Cardiac septum (tissue), 1 donor: ENCODE measurements around the gene GSG1. TPM values are rescaled to one million over a fixed set of nuclear protein-coding genes. Genes with fewer than 3 reads are reported as not detected.
A peak's percentile ranks its signal among the peaks of the same experiment; 100 is the strongest.
"Not testable (repeated sequence)": the region's sequence is repeated elsewhere in the genome, so short reads cannot be mapped to it uniquely, and the experiment has no call there.

Experiments
- DNase-seq: peaks from one replicate; pipeline ENCODE4 v3.0.0-alpha.2; 2020; ENCODE audit warnings: low spot score
- intact Hi-C: fragments of 100-400 bp; cut with DNase I; formaldehyde crosslinking; loops from one replicate; pipeline ENCODE4 v1.14.0; 2022
- total RNA-seq: library from RNA; stranded (reverse); fragmentation: NEBNext Ultra II Directional; extraction: Animal tissue kit (Norgen Biotek cat#: 25700); gene quantifications from one replicate; pipeline ENCODE4 v1.2.1, GENCODE V29; 2021
- donor health status: DM: no; HTN: no; CAD: no.

The GSG1 gene
- total RNA-seq, 1 donor from 2014 or later: not detected

GRCh38 chr12:13073173-13073572 is 30.3 kb downstream of the GSG1 start:
- intact Hi-C loops: no loop called here
- DNase-seq: no peak

DNA sequence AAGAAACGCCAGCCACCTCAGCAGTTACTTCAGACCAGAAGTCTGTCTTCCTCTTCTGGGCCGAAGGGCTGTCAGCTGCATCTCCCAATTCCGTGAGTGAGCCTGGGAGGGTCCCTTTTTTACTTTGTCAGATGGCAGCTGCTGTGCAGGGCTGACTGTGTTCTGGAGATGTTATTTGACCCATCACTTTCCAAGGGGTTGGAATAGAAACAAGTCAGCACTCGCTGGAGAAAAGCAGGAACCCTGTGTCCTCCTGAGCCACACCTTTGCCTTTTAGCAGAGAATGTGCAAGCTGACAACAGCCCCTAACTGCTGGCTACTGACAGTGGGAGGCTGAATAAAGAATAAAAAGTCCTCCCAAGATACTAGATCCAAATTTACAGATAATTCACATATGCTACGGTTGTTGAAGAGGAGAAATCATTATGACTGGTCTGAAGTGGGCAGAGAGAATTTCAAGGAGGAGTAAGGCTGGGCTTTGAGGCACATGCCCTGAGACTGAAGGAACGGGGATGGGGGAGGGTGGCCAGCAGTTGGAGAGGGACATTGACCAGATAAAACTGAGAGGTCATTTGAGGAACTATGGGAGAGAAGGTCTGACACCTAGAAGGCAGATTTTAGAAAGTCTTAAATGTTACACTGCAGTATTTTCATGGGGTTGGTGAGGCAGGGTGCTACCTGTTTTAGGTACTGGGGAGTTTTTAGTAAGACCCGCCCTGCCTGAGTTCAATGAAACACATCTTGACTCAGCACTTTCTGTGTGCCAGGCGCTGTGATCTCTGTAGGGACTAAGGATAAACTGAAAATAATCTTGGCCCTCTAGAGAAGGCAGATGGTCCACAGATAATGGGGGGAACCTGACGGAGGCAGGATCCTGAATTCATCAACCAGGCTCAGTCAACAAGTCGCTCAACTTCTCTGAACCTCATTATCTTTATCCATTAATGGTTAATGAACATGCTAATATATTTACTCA is 31.9 kb downstream of the GSG1 start:
- DNase-seq: no peak
- intact Hi-C loops: no loop called here

DNA sequence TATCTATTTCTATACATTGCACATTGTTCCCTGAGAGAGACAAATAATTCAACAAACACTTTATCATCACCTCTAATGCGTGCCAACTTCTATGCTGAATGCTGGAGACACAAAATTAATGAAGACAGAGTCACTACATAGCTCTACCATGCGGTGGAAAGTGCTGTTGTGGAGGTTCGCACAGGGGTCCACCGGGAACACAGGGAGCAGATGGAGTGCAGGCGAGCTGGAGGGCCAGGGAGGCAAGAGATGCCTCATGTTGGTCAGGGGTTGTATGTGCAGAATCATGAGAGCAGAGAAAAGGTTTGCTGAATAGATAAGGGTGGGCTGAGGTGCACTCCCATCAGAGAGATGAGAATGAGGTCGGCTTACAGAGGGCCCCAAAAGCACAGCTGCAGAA is 34.1 kb downstream of the GSG1 start:
- no peak for DNase-seq
- intact Hi-C loops: no loop called here

- DNase-seq: no peak
- intact Hi-C loops: no loop called here
These were observed 36.1 kb downstream of the GSG1 start for GRCh38 chr12:13067322-13067721.

GRCh38 chr12:13066459-13066858 is 37.0 kb downstream of the GSG1 start:
- intact Hi-C loops: no loop called here
- no peak for DNase-seq

GRCh38 chr12:13066014-13066413 is 37.5 kb downstream of the GSG1 start:
- no peak for DNase-seq
- intact Hi-C loops: no loop called here

DNA sequence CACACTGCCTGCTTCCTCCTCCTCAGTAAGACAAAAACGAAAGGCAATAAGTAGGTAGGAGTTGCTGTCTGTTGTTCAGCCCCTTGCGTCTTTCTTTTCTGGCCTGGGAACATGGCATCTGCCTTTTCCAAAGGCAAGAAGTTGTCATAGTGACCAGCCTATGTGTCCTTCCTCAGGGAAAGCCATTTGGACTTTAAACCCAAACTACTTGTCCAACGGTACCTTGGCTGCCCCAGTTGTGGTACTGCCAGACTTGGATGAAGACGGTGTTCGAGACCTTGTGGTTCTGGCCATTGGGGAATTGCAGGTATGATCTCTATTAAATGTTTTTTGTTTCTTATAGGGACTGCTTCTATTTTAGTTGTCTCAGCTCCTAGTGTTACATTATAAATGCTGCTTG is 40.8 kb downstream of the GSG1 start:
- intact Hi-C loops: no loop called here
- no peak for DNase-seq

GRCh38 chr12:13061377-13061776 is 42.1 kb downstream of the GSG1 start:
- intact Hi-C loops: no loop called here
- no peak for DNase-seq

- intact Hi-C loops: no loop called here
- no peak for DNase-seq
These were observed 42.9 kb downstream of the GSG1 start for GRCh38 chr12:13060581-13060980.

- intact Hi-C loops, DNase-seq: not testable (repeated sequence)
These were observed 49.9 kb downstream of the GSG1 start for GRCh38 chr12:13053617-13054016.

DNA sequence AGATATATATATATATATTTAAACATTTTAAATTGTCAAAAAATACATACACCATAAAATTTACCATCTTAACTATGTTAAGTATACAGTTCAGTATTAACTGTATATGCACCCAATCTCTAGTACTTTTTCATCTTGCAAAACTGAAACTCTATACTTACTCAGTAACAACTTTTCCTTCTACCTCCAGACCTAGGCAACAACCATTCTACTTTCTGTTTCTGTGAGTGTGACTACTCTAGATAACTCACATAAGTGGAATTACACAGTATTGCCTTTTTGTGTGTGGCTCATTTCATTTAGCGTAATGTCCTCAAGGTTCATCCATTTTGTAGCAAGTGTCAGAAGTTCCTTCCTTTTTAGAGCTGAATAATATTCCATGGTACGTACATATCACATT is 51.0 kb downstream of the GSG1 start:
- intact Hi-C loops: no loop called here
- DNase-seq: no peak

DNA sequence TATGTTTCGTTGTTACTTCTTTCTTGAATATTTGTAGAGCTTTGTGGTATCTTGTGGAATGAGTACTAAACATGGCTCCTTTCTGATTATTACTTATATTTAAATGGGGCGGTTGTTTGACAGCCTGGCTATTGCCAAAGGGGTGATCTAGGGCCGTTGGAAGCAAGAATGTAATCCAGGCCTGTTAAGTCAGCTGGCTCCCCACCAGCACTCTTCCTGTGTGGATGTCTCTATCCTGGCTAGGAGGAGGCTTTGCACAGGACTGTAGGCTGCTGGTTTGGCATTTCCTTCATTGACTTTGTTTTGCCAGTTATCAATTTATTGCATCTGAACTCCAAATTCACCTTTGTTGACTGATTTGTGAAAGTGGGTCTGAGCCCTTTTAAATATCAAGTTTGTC is 53.7 kb downstream of the GSG1 start:
- intact Hi-C loops: no loop called here

GRCh38 chr12:13046964-13047363 is 56.5 kb downstream of the GSG1 start:
- intact Hi-C loops: no loop called here
- DNase-seq: no peak

More for the DNA sequence above, 53.7 kb downstream of the GSG1 start:
- no peak for DNase-seq

DNA sequence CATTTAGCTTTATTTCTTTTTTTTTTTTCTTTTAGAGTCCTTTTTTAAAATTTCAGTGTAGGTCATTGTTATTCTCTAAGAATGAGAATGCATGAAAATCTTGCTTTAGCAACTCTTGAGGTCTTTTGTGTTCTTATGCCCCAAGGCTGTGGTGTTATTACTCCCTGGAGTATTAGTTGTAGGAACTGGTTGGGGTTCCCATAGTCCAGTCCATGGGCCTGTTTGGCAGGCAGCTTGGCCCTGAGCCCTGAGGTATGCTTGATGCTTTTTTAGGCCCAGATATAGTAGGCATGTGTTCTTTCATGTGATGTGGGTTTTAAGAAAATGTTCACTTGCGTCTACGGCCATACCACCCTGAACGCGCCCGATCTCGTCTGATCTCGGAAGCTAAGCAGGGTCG is 57.7 kb downstream of the GSG1 start:
- no peak for DNase-seq
- intact Hi-C loops: no loop called here

DNA sequence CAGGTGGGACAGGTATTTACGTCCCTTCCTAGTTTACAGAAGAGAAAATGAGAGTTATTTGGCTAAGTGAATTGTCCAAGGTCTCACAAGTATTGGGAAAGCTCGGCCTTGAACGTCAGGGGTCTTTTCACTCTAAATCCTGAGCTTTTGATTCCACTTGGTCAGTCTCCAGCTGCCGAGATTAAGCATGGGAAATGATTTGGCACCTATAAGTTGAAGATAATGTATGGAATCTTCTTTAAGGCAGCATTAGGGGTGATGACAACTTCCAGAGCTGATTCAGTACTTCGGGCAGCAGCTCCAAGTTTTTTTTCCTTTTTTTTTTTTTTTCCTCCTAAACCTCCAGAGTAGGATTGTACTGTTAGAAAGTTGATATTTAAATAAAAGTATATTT is 58.6 kb downstream of the GSG1 start:
- DNase-seq: no peak
- intact Hi-C loops: no loop called here

- intact Hi-C loops: no loop called here
These were observed 59.2 kb downstream of the GSG1 start, which contains the start of gene FAM234B for GRCh38 chr12:13044002-13044905. Gene FAM234B (plus strand): TSS chr12:13044381. CDS start chr12:13044404, 23 bp downstream.

DNA sequence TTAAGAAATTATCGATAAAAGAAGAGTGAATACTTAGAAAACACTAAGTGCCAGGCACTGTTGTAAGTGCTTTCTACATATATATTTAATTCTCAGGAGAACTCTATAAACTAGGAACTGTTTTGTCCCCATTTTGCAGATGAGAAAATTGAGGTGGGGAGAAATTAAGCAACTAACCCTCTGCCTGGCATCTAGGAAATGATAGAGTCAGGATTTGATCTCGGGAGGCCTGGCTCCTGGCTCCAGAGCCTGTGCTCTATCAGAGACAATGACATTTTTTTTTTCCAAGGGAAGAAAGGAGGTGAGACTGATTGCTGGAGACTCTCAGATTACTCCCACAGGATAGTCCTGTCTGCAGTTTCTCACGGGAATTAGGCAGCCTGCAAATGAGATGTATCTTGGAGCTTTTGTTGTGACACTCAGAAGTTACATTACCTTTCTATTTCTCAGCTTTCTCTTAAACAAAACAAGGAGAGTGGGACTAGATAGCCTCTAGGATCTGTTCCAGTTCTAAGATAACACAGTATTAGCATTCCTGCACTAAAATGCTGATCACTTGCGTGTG is 60.7 kb downstream of the GSG1 start:
- no peak for DNase-seq
- intact Hi-C loops: no loop called here

More at GRCh38 chr12:13044002-13044905, 59.2 kb downstream of the GSG1 start, which contains the start of gene FAM234B:
- DNase-seq: peak; percentile 91

GRCh38 chr12:13041224-13041623 is 62.2 kb downstream of the GSG1 start:
- intact Hi-C loops: no loop called here
- DNase-seq: no peak

DNA sequence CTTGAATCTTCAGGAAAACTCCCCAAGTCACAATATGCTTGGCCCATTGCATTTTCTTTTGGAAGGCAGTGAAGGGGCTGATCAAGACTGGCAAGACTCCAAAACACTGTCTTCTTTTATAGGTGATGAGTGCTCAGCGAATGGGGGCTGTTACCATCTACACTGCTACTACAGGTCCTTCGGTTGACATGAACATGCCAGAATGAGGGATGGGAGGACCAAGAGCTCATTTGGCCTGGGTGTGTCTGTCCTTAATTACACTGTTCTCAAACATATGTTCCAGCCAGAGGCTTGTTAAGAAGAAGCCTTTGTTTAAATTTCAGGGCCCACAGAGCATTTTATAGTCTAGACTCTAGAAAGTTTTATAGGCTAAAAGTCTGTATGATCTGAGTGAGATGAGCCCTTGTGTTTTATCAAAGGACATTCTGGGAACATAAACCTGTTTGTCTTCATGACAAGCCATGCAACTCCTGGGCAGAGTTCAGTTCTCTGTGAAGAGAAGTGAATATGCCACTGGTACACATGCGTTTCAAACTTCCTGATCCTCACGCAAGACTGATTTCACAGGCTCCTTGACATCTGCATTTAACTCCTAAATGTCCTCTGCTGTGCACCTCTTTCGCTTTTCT is 64.0 kb downstream of the GSG1 start:
- no peak for DNase-seq
- intact Hi-C loops: no loop called here
